ENCODE measurements around the gene RIPPLY3.

Gene RIPPLY3

DNA sequence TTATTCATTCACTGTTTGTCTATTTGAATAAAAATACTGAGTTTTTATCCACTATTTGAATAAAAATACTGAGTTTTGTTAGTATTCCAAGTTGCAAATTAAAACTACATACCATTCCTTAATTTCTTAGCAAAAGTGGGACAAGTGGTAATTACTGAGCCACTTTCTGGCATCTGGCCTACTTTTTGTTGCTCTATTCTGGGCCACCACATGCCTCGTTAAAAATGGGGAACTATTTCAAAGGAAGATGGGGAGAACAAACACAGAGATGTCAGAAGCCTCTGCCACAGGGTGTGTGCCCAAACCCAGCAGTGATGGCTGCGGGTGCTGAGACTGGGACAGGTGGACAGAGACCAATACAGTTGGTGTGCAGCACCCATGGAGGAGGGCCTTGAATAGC, 51.8 kb downstream of the RIPPLY3 start:
- Histone ChIP-seq H3K27me3 (no peaks in the 10 kb centered on the region), H3K36me3 (no peaks in the 10 kb centered on the region), H3K4me3 (ENCODE audit: low read depth in 1 of 2, low read length in 1 of 2) (no peak overlapping the region), H3K9me3 (no peaks in the 10 kb centered on the region), H3K4me1 (ENCODE audit: control insufficient read depth in 1 of 2, insufficient read depth in 1 of 2, low read depth in 1 of 2, low read length in 1 of 2) (no peaks in the 10 kb centered on the region), H3K27ac (no peak overlapping the region)
- TF ChIP-seq, protein P1, sequence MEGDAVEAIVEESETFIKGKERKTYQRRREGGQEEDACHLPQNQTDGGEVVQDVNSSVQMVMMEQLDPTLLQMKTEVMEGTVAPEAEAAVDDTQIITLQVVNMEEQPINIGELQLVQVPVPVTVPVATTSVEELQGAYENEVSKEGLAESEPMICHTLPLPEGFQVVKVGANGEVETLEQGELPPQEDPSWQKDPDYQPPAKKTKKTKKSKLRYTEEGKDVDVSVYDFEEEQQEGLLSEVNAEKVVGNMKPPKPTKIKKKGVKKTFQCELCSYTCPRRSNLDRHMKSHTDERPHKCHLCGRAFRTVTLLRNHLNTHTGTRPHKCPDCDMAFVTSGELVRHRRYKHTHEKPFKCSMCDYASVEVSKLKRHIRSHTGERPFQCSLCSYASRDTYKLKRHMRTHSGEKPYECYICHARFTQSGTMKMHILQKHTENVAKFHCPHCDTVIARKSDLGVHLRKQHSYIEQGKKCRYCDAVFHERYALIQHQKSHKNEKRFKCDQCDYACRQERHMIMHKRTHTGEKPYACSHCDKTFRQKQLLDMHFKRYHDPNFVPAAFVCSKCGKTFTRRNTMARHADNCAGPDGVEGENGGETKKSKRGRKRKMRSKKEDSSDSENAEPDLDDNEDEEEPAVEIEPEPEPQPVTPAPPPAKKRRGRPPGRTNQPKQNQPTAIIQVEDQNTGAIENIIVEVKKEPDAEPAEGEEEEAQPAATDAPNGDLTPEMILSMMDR (IDR thresholded peaks at IDR 0.05) = no peak

DNA sequence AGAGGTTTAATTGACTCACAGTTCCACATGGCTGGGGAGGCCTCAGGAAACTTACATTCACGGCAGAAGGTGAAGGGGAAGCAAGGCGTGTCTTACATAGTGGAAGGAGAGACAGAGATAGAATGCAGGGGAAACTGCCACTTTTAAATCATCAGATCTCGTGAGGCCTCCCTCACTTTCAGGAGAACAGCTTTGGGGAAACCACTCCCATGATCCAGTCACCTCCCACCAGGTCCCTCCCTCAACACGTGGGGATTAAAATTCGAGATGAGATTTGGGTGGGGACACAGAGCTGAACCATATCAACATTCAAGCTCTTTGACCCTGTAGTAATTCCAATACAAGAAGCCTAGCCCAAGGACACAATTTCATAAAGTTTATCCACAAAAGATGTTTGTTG, 52.7 kb downstream of the RIPPLY3 start:
- H3K9me3 ChIP-seq = no peaks in the 10 kb centered on the region
- TF ChIP-seq, protein P1 (IDR thresholded peaks at IDR 0.05) = no peak
- no peaks in the 10 kb centered on the region for H3K27me3 ChIP-seq
- no peak overlapping the region for H3K4me3 ChIP-seq (ENCODE audit: low read depth in 1 of 2, low read length in 1 of 2)
- H3K27ac ChIP-seq = no peak overlapping the region
- no peaks in the 10 kb centered on the region for H3K4me1 ChIP-seq (ENCODE audit: control insufficient read depth in 1 of 2, insufficient read depth in 1 of 2, low read depth in 1 of 2, low read length in 1 of 2)
- H3K36me3 ChIP-seq = no peaks in the 10 kb centered on the region

DNA sequence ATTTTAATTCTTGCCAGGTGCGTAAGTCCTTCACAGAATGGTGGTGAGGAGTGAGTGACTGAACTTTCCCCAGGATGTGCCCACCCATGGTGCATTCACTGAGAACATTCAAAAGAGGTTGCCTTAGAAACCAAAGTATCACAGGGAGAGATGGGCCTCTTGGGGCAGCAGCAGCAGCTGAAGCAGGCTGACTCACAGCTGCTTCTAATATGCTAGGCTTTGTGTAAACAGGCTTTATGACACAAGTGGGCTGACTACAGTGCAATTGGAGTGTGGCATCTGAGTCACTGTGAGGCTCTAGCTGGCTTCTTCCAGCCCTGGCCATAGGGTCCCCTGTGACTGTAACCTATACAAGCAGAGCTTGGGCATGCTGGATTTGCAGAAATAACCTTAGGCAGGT, 53.8 kb downstream of the RIPPLY3 start:
- Histone ChIP-seq H3K36me3 (no peaks in the 10 kb centered on the region), H3K27ac (no peak overlapping the region), H3K4me3 (ENCODE audit: low read depth in 1 of 2, low read length in 1 of 2) (no peak overlapping the region), H3K4me1 (ENCODE audit: control insufficient read depth in 1 of 2, insufficient read depth in 1 of 2, low read depth in 1 of 2, low read length in 1 of 2) (no peaks in the 10 kb centered on the region), H3K27me3 (no peaks in the 10 kb centered on the region), H3K9me3 (no peaks in the 10 kb centered on the region)
- TF ChIP-seq, protein P1 (IDR thresholded peaks at IDR 0.05) = no peak

DNA sequence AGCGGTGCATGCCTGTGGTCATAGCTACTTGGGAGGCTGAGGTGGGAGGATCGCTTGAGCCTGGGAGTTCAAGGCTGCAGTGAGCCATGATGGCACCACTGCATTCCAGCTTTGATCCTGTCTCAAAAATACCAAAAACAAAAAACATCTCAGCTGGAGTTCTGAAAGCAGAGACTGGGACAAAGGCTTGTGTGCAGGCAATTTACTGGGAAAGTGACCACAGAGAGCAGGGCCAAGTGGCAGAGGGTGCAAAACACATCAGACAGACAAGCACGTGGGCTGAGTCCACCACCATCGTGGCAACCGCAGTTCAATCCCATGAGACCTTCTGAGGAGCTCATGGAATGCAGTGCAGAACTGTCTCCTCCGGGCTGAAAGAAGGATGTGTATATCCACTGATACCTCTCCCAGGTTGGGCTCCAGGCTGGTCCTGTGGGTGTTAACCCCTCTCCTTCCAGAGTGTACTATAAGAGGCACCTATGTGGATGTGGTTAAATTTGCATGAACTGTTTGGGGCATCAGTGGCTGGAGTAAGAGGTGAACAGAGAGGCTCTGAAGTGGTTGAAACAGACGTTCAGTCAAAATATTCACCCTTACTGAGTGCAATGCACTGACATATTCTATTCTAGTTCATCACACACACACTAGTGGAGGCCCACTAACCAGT, 55.6 kb downstream of the RIPPLY3 start:
- no peaks in the 10 kb centered on the region for H3K9me3 ChIP-seq
- H3K27ac ChIP-seq = no peak overlapping the region

DNA sequence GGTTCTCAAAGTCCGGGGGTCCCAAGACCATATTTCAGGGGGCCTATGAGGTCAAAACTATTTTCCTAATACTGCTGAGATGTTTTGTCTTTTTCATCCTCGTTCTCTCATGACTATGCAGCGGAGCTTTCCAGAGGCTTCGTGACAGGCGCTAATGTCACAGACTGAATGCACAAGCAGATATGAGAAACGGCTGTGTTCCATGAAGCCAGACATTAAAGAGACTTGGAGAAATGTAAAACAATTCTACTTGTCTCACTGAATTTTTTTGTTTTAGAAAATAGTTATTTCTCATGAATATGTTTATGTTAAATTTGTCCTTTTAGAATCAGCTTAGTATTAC, 56.1 kb downstream of the RIPPLY3 start:
- TF ChIP-seq, protein P1 (IDR thresholded peaks at IDR 0.05) = no peak
- Histone ChIP-seq H3K4me1 (ENCODE audit: control insufficient read depth in 1 of 2, insufficient read depth in 1 of 2, low read depth in 1 of 2, low read length in 1 of 2) (no peaks in the 10 kb centered on the region), H3K4me3 (ENCODE audit: low read depth in 1 of 2, low read length in 1 of 2) (no peak overlapping the region), H3K27ac (no peak overlapping the region), H3K36me3 (no peaks in the 10 kb centered on the region), H3K27me3 (no peaks in the 10 kb centered on the region), H3K9me3 (no peaks in the 10 kb centered on the region)

More for the DNA sequence above, 55.6 kb downstream of the RIPPLY3 start:
- Histone ChIP-seq H3K27me3 (no peaks in the 10 kb centered on the region), H3K4me3 (ENCODE audit: low read depth in 1 of 2, low read length in 1 of 2) (no peak overlapping the region), H3K4me1 (ENCODE audit: control insufficient read depth in 1 of 2, insufficient read depth in 1 of 2, low read depth in 1 of 2, low read length in 1 of 2) (no peaks in the 10 kb centered on the region), H3K36me3 (no peaks in the 10 kb centered on the region)
- TF ChIP-seq, protein P1 (IDR thresholded peaks at IDR 0.05) = no peak

Data from neutrophil (primary cell).